ENCODE results near the gene ALOX5AP. TPM values are rescaled to one million over a fixed set of nuclear protein-coding genes. Genes with fewer than 3 reads are reported as not detected.
A peak's percentile ranks its signal among the peaks of the same experiment; 100 is the strongest.

The ALOX5AP gene
- total and polyA plus RNA-seq, 2 donors (not counting 1 experiment from before 2014, with no cell fraction given) = 0.17 to 0.25 TPM

DNA sequence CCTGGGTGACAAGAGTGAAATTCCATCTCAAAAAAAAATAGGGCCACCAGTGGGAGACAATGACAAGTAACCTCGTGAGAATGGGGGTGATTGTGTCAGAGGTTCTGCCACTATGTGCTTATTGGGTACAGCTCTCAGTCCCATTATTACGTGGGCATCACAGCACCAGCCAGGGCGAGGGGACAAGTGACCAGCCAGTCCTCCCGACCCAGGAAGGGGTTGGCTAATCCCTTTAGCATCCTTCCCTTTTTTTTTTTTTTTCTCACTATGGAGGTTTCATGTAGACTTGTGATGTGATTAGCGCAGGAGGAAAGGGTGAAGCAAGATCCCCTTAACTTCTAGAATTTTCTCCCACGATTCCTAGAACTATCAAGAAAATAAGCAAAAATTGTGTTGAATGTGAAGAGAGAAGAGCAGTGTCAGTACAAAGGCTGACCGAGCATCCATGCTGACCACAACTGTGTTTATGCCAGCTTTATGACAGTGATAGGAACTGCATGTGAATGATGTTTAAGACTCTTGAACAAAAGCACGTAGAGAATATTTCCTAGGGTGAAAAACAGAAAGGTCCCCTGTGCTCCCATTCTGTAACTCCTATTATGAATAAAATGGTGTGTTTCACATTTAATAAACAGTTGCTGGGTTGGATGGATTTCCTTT lies 50.0 kb downstream of the ALOX5AP start:
- H3K9ac ChIP-seq (ENCODE audit: insufficient read depth, low read length) = no peak overlapping the region
- no peak overlapping the region for H3K27ac ChIP-seq (ENCODE audit: insufficient read depth, low read length)
- DNase-seq (ENCODE audit: low read depth in 2 of 2) = peak in 1 of 2 donors; percentile 61
- H3K4me2 ChIP-seq (ENCODE audit: extremely low read depth, insufficient read depth, low read length) = no peak overlapping the region
- no peak overlapping the region for H2AFZ ChIP-seq (ENCODE audit: low read length)
- no peaks in the 10 kb centered on the region for H3K9me3 ChIP-seq (ENCODE audit: control insufficient read depth, insufficient read depth, low read depth, low read length)
- H4K20me1 ChIP-seq (ENCODE audit: control insufficient read depth, extremely low read depth, insufficient read depth, low read length) = no peaks in the 10 kb centered on the region
- H3K4me1 ChIP-seq (ENCODE audit: control insufficient read depth, extremely low read depth, insufficient read depth, low read length) = no peaks in the 10 kb centered on the region
- no peaks in the 10 kb centered on the region for H3K79me2 ChIP-seq (ENCODE audit: control insufficient read depth, insufficient read depth, low read length)
- H3K27me3 ChIP-seq (ENCODE audit: control insufficient read depth, insufficient read depth, low read length) = peaks cover 5% of the 10 kb centered on the region
- no peak overlapping the region for H3K4me3 ChIP-seq (replicated peaks in 1 of 4; ENCODE audit: control extremely low read depth in 1 of 4, insufficient read depth in 1 of 4, low read depth in 3 of 4, low read length in 4 of 4)
- H3K36me3 ChIP-seq (ENCODE audit: control insufficient read depth, insufficient read depth, low read length) = no peaks in the 10 kb centered on the region
- TF ChIP-seq, protein P1, sequence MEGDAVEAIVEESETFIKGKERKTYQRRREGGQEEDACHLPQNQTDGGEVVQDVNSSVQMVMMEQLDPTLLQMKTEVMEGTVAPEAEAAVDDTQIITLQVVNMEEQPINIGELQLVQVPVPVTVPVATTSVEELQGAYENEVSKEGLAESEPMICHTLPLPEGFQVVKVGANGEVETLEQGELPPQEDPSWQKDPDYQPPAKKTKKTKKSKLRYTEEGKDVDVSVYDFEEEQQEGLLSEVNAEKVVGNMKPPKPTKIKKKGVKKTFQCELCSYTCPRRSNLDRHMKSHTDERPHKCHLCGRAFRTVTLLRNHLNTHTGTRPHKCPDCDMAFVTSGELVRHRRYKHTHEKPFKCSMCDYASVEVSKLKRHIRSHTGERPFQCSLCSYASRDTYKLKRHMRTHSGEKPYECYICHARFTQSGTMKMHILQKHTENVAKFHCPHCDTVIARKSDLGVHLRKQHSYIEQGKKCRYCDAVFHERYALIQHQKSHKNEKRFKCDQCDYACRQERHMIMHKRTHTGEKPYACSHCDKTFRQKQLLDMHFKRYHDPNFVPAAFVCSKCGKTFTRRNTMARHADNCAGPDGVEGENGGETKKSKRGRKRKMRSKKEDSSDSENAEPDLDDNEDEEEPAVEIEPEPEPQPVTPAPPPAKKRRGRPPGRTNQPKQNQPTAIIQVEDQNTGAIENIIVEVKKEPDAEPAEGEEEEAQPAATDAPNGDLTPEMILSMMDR (conservative IDR thresholded peaks at IDR 0.05 in 1 of 2, IDR thresholded peaks at IDR 0.05 in 1 of 2; ENCODE audit: low read depth in 1 of 2, low read length in 2 of 2) = no peak
- no peak for TF ChIP-seq EZH2 (IDR thresholded peaks at IDR 0.05; ENCODE audit: low read length, missing control alignments)

- H3K79me2 ChIP-seq (ENCODE audit: control insufficient read depth, insufficient read depth, low read length) = no peaks in the 10 kb centered on the region
- H2AFZ ChIP-seq (ENCODE audit: low read length) = no peak overlapping the region
- no peak overlapping the region for H3K4me3 ChIP-seq (replicated peaks in 1 of 4; ENCODE audit: control extremely low read depth in 1 of 4, insufficient read depth in 1 of 4, low read depth in 3 of 4, low read length in 4 of 4)
- H3K9ac ChIP-seq (ENCODE audit: insufficient read depth, low read length) = no peak overlapping the region
- H3K9me3 ChIP-seq (ENCODE audit: control insufficient read depth, insufficient read depth, low read depth, low read length) = no peaks in the 10 kb centered on the region
- no peak overlapping the region for H3K4me2 ChIP-seq (ENCODE audit: extremely low read depth, insufficient read depth, low read length)
- no peaks in the 10 kb centered on the region for H3K36me3 ChIP-seq (ENCODE audit: control insufficient read depth, insufficient read depth, low read length)
- DNase-seq (ENCODE audit: low read depth in 2 of 2) = no peak
- no peaks in the 10 kb centered on the region for H3K27me3 ChIP-seq (ENCODE audit: control insufficient read depth, insufficient read depth, low read length)
- no peak for TF ChIP-seq EZH2 (IDR thresholded peaks at IDR 0.05; ENCODE audit: low read length, missing control alignments)
- TF ChIP-seq, protein P1 (conservative IDR thresholded peaks at IDR 0.05 in 1 of 2, IDR thresholded peaks at IDR 0.05 in 1 of 2; ENCODE audit: low read depth in 1 of 2, low read length in 2 of 2) = no peak
- H3K27ac ChIP-seq (ENCODE audit: insufficient read depth, low read length) = no peak overlapping the region
- H4K20me1 ChIP-seq (ENCODE audit: control insufficient read depth, extremely low read depth, insufficient read depth, low read length) = no peaks in the 10 kb centered on the region
- peaks cover 5% of the 10 kb centered on the region for H3K4me1 ChIP-seq (ENCODE audit: control insufficient read depth, extremely low read depth, insufficient read depth, low read length)
These were observed 51.3 kb downstream of the ALOX5AP start for GRCh38 chr13:30786648-30787047.

DNA sequence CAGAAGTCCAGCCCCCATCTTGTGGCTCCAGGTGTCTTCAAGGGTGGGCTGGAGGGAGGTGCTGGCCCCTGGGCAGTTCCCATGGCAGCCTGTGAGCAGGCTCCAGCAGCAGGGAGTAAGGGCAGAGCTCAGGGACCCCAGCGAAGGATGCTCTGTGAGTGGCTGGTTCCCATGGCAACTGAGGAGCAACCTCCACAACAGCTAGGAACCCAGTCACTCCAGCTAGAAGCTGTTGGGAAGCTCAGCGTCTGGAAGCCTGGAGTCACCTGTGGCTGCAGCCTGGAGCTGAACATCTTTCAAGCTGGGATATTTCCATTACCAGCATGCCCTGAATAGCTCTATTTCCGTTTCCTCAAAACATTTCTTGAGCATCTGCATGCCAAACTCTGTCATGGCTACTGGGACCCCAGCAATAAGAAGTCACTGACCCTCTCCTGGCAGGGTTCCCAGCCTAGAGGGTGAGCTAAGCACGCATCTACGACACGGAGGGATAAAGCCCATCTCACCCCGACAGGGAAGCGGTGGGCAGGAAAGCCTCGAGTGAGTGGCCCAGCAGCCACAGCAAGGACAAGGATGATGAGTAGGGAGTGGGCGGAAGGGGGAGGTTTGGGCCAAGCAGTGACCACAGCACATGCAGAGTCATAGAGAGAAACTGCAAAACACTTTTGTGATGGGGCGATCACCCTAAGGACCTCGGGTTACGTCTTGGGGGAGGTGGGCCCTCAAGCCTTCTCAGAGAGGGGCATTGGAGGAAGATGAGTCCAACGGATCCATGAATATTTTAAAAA lies 52.6 kb downstream of the ALOX5AP start:
- Histone ChIP-seq H4K20me1 (ENCODE audit: control insufficient read depth, extremely low read depth, insufficient read depth, low read length) (no peaks in the 10 kb centered on the region), H3K9me3 (ENCODE audit: control insufficient read depth, insufficient read depth, low read depth, low read length) (no peaks in the 10 kb centered on the region), H2AFZ (ENCODE audit: low read length) (no peak overlapping the region), H3K27ac (ENCODE audit: insufficient read depth, low read length) (no peak overlapping the region), H3K79me2 (ENCODE audit: control insufficient read depth, insufficient read depth, low read length) (no peaks in the 10 kb centered on the region), H3K9ac (ENCODE audit: insufficient read depth, low read length) (no peak overlapping the region), H3K4me3 (replicated peaks in 1 of 4; ENCODE audit: control extremely low read depth in 1 of 4, insufficient read depth in 1 of 4, low read depth in 3 of 4, low read length in 4 of 4) (no peak overlapping the region), H3K36me3 (ENCODE audit: control insufficient read depth, insufficient read depth, low read length) (no peaks in the 10 kb centered on the region), H3K4me1 (ENCODE audit: control insufficient read depth, extremely low read depth, insufficient read depth, low read length) (peaks cover 15% of the 10 kb centered on the region), H3K4me2 (ENCODE audit: extremely low read depth, insufficient read depth, low read length) (no peak overlapping the region), H3K27me3 (ENCODE audit: control insufficient read depth, insufficient read depth, low read length) (no peaks in the 10 kb centered on the region)
- TF ChIP-seq, protein P1 (conservative IDR thresholded peaks at IDR 0.05 in 1 of 2, IDR thresholded peaks at IDR 0.05 in 1 of 2; ENCODE audit: low read depth in 1 of 2, low read length in 2 of 2) = no peak
- no peak for TF ChIP-seq EZH2 (IDR thresholded peaks at IDR 0.05; ENCODE audit: low read length, missing control alignments)
- peak in 1 of 2 donors; percentile 72 for DNase-seq (ENCODE audit: low read depth in 2 of 2)

All from fibroblast of lung (primary cell).